Cardiac septum (tissue), 1 donor: ENCODE results near the gene TMEM151B. TPM values are rescaled to one million over a fixed set of nuclear protein-coding genes. Genes with fewer than 3 reads are reported as not detected.

ENCODE experiments used
- DNase-seq: peaks from one replicate; pipeline ENCODE4 v3.0.0-alpha.2; 2020; ENCODE audit warnings: low spot score
- intact Hi-C: fragments of 100-400 bp; cut with DNase I; formaldehyde crosslinking; loops from one replicate; pipeline ENCODE4 v1.14.0; 2022
- total RNA-seq: library from RNA; stranded (reverse); fragmentation: NEBNext Ultra II Directional; extraction: Animal tissue kit (Norgen Biotek cat#: 25700); gene quantifications from one replicate; pipeline ENCODE4 v1.2.1, GENCODE V29; 2021
- donor health status: DM: no; HTN: no; CAD: no.

The TMEM151B gene
- total RNA-seq, 1 donor from 2014 or later = 0.08 TPM

GRCh38 chr6:44272529-44272928 lies 2.3 kb downstream of the TMEM151B start:
- DNase-seq = no peak

DNA sequence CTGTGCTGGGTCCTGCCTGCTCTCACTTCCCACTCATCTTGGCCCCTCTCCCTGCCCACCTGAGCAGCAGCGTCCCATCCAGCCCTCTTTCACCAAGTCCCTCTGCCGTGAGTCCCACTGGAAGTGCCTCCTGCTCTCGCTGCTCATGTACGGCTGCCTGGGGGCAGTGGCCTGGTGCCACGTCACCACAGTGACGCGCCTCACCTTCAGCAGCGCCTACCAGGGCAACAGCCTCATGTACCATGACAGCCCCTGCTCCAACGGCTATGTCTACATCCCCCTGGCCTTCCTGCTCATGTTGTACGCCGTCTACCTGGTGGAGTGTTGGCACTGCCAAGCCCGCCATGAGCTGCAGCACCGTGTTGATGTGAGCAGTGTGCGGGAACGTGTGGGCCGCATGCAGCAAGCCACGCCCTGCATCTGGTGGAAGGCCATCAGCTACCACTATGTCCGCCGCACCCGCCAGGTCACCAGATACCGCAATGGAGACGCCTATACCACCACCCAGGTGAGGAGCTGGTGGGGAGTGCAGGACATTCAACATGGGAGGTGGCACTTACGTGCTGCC lies 2.8 kb downstream of the TMEM151B start:
- no peak for DNase-seq
- intact Hi-C loops = no loop called here

More at GRCh38 chr6:44272529-44272928, 2.3 kb downstream of the TMEM151B start:
- intact Hi-C loops = no loop called here

- no peak for DNase-seq
- intact Hi-C loops = no loop called here
These were observed 3.4 kb downstream of the TMEM151B start for GRCh38 chr6:44273617-44274016.

- DNase-seq = no peak
- intact Hi-C loops = no loop called here
These were observed 5.1 kb downstream of the TMEM151B start for GRCh38 chr6:44275271-44275748.

- intact Hi-C loops = no loop called here
- DNase-seq = no peak
These were observed 5.7 kb downstream of the TMEM151B start for GRCh38 chr6:44275749-44276648.

GRCh38 chr6:44276667-44277640 lies 6.7 kb downstream of the TMEM151B start:
- no peak for DNase-seq
- intact Hi-C loops = no loop called here

GRCh38 chr6:44277763-44278162 lies 7.5 kb downstream of the TMEM151B start:
- intact Hi-C loops = no loop called here
- DNase-seq = no peak

DNA sequence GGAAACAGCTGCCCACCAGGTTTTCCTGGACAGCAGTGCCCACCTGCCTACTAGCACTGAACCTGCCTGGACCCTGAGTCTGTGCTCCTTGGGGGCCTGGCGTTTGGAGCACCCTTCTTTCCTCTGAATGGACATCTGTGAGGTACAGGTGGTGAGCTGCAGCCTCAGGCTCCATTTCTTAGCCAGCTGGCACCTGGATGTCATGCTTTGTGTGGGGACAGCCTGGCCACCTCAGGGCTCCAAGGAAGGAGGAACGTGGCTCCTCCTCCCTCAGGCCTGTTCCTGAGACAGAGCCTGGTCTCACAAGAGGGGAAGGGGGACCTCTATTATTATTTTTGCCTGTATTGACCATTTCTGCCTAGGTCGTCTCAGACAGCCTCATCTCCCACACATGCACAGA lies 8.1 kb downstream of the TMEM151B start:
- no peak for DNase-seq
- intact Hi-C loops = no loop called here

DNA sequence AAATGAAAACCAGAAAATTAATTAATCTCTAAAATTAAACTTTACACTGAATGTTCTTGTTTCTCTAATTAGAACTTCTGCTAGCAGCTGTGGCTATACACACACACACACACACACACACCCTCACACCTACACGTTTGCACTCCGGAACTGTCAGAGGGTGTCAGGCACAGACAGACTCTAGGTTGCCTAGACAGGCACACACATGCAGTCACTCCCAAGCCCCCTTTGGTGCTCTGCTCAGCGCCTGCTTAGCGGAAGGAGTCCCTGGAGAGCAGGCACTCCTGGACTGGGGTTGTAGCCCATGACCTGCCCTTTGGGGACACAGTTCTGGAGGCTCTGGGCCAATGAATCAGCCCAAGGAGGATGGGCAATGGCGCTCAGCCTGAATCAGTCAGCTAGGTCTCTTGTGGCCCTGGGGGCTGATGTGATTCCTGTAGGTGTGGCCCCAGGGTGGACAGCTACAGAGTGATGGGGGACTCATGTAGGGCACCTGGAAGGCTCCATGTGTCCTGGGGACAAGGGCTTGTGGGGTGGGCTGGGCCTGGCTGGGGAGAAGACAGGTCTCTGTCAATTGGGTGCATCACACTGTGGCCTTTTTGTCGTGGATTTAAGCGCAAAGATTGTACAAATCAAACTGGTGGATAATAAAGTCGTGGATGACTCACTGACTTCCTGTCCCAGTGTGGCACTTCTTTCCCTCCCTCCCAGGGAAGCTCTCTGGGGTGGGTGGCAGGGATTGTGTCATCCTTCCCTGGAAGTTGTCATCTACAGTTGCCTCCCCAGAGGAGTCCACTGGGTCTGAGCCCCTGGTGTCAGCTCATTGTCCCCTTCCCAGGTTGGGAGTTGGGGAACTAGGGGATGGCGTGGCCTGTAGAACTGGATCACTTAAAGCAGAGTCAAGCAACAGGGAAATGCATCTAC lies 8.8 kb downstream of the TMEM151B start:
- DNase-seq = no peak
- intact Hi-C loops = no loop called here

DNA sequence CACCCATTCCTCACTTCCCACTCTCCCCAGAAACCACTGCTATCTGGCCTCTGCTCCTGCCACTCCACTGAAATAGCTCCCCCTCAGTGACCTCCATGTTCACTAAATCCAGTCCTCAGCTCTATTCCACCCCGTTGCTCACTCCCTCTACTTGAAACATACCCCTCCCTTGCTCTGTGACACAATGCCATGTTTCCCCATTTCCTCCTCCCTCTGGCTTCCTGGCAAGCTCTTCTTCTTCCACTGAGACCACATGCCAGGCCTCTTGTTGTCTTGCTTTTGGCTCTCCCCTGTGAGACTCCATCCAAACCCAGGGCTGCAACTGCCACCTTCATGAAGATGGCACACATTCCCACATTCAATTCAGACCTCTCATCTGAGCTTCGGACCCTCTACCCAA lies 13.9 kb downstream of the TMEM151B start:
- intact Hi-C loops = no loop called here
- no peak for DNase-seq

DNA sequence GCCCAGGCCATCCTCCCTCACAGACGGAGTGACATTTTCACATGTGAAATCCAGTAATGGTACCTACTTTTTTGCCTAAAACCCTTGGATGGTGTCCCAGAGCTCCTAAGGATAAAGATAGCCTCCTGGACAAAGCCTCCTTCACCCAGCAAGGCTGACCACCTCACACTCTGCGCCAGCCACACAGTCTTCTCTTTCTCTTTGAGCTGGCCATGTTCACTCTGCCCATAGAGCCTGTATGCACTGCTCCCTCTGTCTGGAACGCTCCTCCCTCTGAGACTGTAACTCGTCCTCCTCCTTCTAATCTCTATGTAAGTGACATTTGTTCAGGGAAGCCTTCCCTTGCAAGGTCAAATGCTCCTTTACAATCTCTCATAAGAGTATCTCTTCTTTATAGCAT lies 14.6 kb downstream of the TMEM151B start:
- intact Hi-C loops = no loop called here
- no peak for DNase-seq

DNA sequence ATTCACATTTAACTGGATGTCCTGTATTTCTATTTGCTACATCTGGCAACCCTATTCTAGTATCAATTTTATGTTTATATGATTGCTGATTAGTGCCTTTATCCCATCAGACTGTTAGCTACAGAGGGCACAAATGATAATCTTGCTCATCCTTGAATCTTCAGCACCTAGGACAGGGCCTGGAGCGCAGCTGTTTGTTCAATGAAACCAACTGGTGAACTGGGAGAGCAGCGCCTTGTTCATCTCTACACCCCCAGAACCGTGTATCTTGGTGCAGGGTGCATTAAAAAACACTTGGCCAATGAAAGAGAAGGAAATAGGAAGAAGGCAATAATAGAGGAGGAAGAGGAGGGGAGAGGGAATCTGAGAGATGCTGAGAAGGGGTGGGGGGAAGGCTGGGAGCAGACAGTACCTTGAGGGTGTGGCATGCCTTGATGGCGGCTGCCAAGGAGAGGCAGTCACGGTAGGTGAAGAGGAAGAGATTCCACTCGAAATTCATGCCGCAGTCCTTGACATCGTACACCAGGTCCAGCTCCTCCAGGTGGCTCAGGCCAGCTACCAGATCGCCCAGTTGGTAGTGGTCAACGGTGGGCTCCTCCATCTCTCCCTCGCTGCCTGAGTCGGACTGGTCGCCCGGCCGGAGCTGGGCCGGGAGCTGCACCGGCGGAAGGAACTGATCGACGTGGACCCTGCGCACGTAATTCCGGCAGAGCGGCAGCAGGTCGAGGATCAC lies 15.5 kb downstream of the TMEM151B start:
- no peak for DNase-seq
- intact Hi-C loops = no loop called here

DNA sequence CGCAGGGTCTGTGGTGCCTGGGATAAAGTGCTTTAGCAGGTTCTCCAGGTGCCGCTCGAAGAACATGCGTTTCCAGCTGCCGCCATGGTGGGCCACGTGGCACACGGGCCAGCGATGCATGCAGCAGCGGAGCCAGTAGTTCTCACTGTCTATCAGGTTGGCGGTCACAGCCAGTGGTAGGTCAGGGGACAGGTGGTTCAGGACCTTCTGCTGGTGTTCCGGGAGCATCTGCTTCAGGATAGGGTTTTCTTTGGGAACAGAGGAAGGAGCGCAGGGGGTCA lies 16.0 kb downstream of the TMEM151B start:
- DNase-seq = no peak
- intact Hi-C loops = no loop called here

DNA sequence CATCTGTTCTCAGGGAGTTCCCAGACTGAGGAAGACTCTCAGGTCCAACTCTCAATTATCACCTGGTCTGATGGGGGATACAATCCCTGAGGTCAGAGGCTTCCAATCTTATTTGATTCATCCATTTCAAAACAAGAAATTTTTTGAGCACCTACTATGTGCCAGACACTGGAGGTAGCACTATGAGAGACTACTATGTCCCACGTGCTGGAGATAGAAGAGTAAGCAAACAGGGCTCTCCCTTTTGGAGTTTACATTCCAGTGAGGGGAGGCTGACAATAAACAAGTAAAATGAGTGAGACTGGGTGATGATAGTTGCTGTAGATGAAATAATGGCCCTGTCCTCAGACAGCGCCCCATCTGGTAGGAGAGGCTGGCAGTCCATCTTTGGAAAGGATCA lies 16.5 kb downstream of the TMEM151B start:
- intact Hi-C loops = no loop called here
- no peak for DNase-seq

- intact Hi-C loops = no loop called here
- no peak for DNase-seq
These were observed 19.5 kb downstream of the TMEM151B start for GRCh38 chr6:44289726-44290260.

GRCh38 chr6:44291841-44292240 lies 21.6 kb downstream of the TMEM151B start:
- DNase-seq = no peak
- intact Hi-C loops = no loop called here

DNA sequence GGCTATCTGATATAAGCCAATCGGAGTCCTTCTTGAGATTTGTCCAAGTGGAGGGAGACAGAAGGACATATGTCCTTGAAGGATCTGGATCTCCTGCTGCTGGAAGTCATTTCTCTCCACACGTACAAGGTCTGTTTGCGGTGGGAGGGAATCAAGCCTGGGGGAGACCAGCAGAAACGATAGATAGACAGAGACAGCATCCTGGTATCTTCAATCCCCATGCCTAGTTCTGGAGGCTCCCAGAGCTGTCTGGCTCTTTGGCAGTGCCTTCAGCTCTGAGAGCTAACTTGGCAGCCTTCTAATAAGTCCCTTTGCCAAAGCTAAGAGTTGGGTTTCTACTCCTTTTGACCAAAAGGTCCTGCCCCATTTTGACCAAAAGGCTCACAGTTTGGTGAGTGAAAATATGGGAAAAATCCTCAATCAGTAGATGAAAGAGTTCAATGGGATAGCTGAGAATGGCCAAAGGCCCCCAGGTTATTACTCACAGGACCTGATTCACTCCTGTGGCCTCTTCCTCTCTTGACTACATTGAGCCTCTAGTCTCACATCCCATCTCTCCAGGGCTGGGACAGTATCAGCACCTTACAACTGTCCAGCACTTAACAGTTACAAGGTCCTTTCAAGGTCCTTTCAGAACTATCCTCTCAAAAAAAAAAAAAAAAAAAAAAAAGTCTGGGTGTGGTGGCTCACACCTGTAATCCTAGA lies 22.6 kb downstream of the TMEM151B start:
- DNase-seq = no peak
- intact Hi-C loops = no loop called here
